ACC112 (cell line): ENCODE results near the gene PTGER4.
"Not testable (repeated sequence)": the region's sequence is repeated elsewhere in the genome, so short reads cannot be mapped to it uniquely, and the experiment has no call there.

Experiments
- H2AFZ ChIP-seq: fragments of 200-600 bp; sonication (generic); one replicate; pipeline ENCODE4 v1.6.0; 2017; ENCODE audit warnings: antibody characterized with exemption, low read length; ENCODE audit not compliant: unreplicated experiment
- H3K27ac ChIP-seq: fragments of 200-600 bp; sonication (generic); 2 replicates; pipeline ENCODE4 v1.5.1; 2014; ENCODE audit warnings: low read depth, mild to moderate bottlenecking, antibody characterized with exemption, low read length, moderate library complexity
- H3K27me3 ChIP-seq: fragments of 200-600 bp; sonication (generic); 2 replicates; pipeline ENCODE4 v1.6.1; 2014; ENCODE audit warnings: mild to moderate bottlenecking, antibody characterized with exemption, low read length, moderate library complexity, mixed read lengths; ENCODE audit not compliant: insufficient read depth
- H3K36me3 ChIP-seq: fragments of 200-600 bp; sonication (generic); 2 replicates; pipeline ENCODE4 v1.6.1; 2016; ENCODE audit warnings: mild to moderate bottlenecking, antibody characterized with exemption, low read length, moderate library complexity, mixed read lengths; ENCODE audit not compliant: insufficient read depth
- H3K4me1 ChIP-seq: fragments of 200-600 bp; sonication (generic); one replicate; pipeline ENCODE4 v1.6.1; 2016; ENCODE audit warnings: low read length, mixed read lengths; ENCODE audit not compliant: insufficient read depth, unreplicated experiment, control insufficient read depth
- H3K4me3 ChIP-seq: fragments of 200-600 bp; sonication (generic); 2 replicates; pipeline ENCODE4 v1.5.1; 2014; ENCODE audit warnings: mild to moderate bottlenecking, low read depth, low read length
- H3K79me2 ChIP-seq: fragments of 200-600 bp; sonication (generic); one replicate; pipeline ENCODE4 v1.6.0; 2016; ENCODE audit warnings: low read length; ENCODE audit not compliant: control insufficient read depth, unreplicated experiment, insufficient read depth

PTGER4 gene

DNA sequence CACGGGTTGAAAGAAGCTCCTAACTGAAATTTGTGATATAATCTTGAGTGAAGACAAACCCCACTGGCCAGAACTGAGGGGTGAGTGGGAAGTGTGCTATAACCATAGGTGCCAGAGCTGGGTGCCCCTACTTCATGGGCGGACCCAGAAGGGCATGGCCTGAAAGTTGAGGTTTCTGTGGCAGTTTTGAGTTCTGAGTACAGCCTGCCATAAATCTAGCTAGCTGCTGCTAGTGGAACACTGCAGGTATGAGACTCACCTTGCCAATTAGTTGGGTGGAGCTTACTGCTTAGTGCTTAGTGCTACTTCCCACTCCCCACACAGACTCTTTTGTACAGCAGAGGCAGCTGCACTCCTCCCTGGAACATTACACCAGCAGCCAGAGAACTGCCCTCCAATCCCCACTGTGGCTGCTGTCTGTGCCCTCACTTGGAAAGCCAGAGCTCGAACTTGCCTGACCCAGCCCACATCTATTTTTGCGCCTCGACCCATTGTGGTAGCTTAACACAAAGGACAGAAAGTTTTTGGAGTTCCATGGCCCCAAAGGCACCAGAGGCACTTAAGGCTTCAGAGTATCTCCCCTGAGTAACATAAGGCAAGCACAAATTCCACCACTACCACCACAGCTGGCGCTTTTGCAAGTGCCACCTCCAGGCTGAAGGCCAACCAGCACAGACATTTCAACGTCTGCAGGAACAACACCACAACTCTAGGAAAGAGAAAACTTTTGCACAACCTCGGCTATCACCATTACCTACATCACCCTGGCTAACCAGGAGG, 27.1 kb upstream of the PTGER4 start:
- H3K27ac ChIP-seq = no peak overlapping the region
- H3K4me1 ChIP-seq = peaks cover 4% of the 10 kb centered on the region
- no peak overlapping the region for H2AFZ ChIP-seq
- H3K27me3 ChIP-seq = no peaks in the 10 kb centered on the region
- H3K79me2 ChIP-seq = no peaks in the 10 kb centered on the region
- H3K4me3 ChIP-seq = no peak overlapping the region
- no peaks in the 10 kb centered on the region for H3K36me3 ChIP-seq

DNA sequence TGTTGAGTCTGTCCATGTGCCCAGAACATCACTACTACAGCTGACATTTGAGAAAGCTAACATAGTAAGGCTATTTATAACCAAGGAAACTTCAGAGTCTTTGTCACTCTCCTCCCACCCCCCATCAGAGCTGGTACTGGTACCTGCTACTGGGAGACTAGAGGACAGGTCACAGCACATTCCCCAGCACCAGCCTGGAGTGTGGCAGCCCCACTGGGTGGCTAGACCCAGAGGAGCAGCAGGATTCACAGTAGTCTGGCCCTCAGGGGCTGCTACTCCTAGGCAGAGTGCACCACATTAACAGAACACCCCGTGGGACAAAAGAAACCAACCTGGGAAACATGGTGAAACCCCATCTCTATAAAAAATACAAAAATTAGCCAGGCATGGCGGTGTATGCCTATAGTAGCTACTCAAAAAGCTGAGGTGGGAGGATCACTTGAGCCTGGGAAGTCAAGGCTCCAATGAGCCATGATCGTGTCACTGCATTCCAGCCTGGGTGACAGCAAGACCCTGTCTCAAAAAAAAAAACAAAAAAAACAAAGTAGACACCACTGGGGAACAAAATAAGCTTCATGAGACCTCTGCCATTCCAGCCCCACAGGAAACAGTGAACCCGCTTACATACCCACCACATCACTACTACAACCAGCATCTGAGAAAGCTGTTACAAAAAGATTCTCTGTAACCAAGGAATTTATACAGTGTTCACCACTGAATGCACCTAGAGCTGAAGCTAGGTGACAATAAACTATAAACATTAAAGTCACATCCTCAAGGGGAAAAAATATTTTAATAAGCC, 26.3 kb upstream of the PTGER4 start:
- Histone ChIP-seq H3K27ac (no peak overlapping the region), H3K36me3 (no peaks in the 10 kb centered on the region), H3K27me3 (no peaks in the 10 kb centered on the region), H3K4me3 (no peak overlapping the region; the same call in 1 of the 2 replicates), H2AFZ (no peak overlapping the region), H3K79me2 (no peaks in the 10 kb centered on the region), H3K4me1 (peaks cover 4% of the 10 kb centered on the region)

DNA sequence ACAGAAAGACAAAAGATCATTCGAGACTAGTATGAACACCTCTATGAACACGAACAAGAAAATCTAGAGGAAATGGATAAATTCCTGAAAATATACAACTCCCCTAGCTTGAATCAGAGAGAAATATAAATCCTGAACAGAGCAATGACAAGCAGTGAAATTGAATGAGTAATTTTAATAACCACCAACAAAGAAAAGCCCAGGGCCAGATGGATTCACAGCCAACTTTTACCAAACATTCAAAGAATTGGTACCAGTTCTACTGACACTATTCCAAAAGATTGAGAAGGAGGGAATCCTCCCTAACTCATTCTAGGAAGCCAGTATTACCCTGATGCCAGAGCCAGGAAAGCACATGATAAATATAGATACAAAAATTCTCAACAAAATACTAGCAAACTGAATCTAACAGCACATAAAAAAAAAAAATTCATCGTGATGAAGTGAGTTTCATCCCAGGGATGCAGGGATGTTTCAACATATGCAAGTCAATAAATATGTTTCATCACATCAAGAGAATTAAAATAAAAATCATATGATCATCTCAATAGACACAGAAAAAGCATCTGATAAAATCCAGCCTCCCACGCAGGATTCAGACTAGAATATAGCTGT, 25.2 kb upstream of the PTGER4 start:
- Histone ChIP-seq H2AFZ (peak overlapping the region; percentile 82), H3K27ac (no peak overlapping the region), H3K4me3 (peak overlapping the region; percentile 58), H3K36me3 (no peaks in the 10 kb centered on the region), H3K4me1 (peaks cover 4% of the 10 kb centered on the region), H3K27me3 (no peaks in the 10 kb centered on the region), H3K79me2 (no peaks in the 10 kb centered on the region)

DNA sequence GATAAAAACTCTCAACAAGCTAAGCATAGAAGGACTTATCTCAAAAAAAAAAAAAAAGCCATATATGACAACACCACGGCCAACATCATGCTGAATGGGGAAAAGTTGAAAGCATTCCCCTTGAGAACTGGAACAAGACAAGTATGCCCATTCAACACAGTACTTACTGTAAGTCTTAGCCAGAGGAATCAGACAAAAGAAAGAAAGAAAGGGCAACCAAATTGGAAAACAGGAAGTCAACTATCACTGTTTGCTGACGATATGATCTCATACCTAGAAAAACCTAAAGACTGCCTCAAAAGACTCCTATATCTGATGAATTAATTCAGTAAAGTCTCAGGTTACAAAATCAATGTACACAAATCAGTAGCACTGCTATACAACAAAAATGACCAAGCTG, 24.6 kb upstream of the PTGER4 start:
- H3K36me3 ChIP-seq = no peaks in the 10 kb centered on the region
- H3K4me1 ChIP-seq = peaks cover 4% of the 10 kb centered on the region
- H3K79me2 ChIP-seq = no peaks in the 10 kb centered on the region
- no peak overlapping the region for H3K27ac ChIP-seq
- H2AFZ ChIP-seq = no peak overlapping the region
- H3K27me3 ChIP-seq = no peaks in the 10 kb centered on the region
- H3K4me3 ChIP-seq = no peak overlapping the region

DNA sequence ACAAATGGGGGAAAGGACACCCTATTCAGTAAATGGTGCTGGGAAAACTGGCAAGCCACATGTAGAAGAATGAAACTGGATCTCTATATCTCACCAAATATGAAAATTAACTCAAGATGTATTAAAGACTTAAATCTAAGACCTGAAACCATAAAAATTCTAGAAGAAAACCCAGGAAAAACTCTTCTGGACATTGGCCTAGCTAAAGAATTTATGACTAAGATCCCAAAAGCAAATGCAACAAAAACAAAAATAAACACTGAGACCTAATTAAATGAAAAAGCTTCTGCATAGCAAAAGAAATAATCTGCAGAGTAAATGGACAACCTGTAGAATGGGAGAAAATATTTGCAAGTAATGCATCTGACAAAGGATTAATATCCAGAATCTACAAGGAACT, 23.6 kb upstream of the PTGER4 start:
- not testable (repeated sequence) for H3K36me3 ChIP-seq, H3K79me2 ChIP-seq, H3K27ac ChIP-seq, H3K4me3 ChIP-seq, H3K4me1 ChIP-seq, H2AFZ ChIP-seq, H3K27me3 ChIP-seq

DNA sequence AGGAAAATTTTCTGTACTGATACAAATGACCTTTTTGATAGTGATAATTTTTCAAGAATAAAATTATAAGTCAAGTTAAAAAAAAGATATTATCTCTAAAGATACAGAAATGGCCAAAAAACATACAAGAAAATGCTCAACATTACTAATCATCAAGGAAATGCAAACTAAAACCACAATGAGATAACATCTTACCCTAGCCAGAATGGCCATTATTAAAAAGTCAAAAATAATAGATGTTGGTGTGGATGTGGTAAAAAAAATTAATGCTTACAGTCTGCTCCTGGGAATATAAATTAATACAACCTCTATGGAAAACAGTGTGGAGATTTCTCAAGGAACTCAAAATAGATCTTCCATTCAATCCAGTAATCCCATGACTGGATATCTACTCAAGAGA, 22.9 kb upstream of the PTGER4 start:
- no peaks in the 10 kb centered on the region for H3K27me3 ChIP-seq
- no peaks in the 10 kb centered on the region for H3K79me2 ChIP-seq
- no peaks in the 10 kb centered on the region for H3K36me3 ChIP-seq
- no peak overlapping the region for H3K27ac ChIP-seq
- peaks cover 4% of the 10 kb centered on the region for H3K4me1 ChIP-seq
- no peak overlapping the region for H2AFZ ChIP-seq
- H3K4me3 ChIP-seq = no peak overlapping the region

DNA sequence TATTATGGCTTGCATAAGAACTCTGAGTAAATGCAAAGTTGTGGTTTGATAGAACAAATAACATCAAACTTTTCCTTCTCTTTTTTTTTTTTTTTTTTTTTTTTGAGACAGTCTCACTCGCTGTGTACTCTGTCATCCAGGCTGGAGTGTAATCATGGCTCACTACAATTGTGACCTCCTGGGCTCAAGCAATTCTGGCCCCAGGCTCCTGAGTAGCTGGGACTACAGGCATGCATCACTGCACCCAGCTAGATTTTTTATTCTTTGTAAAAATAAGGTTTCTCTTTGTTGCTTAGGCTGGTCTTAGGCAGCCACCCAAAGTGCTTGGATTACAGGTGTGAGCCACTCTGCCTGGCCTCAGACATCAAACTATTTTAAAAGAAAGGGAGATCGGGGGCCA, 19.0 kb upstream of the PTGER4 start:
- Histone ChIP-seq H3K4me3 (no peak overlapping the region), H3K27me3 (no peaks in the 10 kb centered on the region), H3K79me2 (no peaks in the 10 kb centered on the region), H3K4me1 (no peaks in the 10 kb centered on the region), H3K27ac (no peak overlapping the region), H3K36me3 (no peaks in the 10 kb centered on the region), H2AFZ (no peak overlapping the region)

DNA sequence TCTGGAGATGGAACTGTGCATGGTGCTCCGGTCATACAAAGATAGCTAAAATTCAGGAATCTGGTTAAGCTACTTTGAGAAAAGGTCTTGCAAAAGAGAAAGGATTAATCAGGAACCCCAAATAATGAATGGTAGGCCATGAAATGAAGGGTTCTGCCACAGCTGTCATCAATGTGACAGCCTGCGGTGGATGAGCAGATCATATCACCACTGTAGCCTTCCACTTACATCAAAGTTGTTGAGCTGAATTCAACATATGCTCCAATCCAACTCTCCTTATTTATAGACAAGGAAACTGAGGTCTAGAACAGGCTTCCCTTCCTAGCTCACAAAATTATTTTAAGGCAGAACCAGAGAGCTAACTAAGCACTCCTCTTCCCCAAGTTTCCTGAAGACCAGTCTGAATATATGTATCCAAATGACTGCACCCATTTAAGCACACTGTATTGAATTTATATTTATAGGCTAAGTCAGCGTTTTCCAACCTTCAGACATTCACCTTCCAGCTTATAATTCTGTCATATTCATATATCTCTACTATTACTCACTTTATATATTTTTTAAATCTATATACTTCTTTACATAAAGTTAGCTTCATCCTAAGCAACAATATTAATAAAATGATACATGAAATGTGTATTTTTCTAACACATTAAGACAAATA, 13.9 kb upstream of the PTGER4 start:
- Histone ChIP-seq H2AFZ (no peak overlapping the region), H3K36me3 (no peaks in the 10 kb centered on the region), H3K4me3 (no peak overlapping the region), H3K27ac (no peak overlapping the region), H3K4me1 (peaks cover 7% of the 10 kb centered on the region), H3K79me2 (no peaks in the 10 kb centered on the region), H3K27me3 (no peaks in the 10 kb centered on the region)

DNA sequence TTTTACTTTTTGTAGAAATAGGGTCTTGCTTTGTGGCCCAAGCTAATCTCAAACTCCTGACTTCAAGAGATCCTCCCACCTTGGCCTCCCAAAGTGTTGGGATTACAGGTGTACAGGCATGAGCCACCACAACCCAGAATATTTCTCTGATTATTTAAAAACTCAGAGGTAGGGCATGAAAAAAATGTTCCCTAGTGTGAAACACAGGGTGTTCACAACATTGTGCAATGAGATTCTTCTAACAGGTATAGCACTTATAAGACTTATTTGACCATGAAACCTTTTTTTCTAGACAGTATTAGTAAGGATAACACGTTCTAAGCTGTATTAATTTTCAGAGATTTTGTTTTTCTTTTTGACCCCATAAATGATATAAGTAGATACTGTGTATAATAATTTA, 13.1 kb upstream of the PTGER4 start:
- no peaks in the 10 kb centered on the region for H3K79me2 ChIP-seq
- peaks cover 7% of the 10 kb centered on the region for H3K4me1 ChIP-seq
- no peak overlapping the region for H3K4me3 ChIP-seq
- no peak overlapping the region for H3K27ac ChIP-seq
- no peak overlapping the region for H2AFZ ChIP-seq
- H3K27me3 ChIP-seq = no peaks in the 10 kb centered on the region
- no peaks in the 10 kb centered on the region for H3K36me3 ChIP-seq

DNA sequence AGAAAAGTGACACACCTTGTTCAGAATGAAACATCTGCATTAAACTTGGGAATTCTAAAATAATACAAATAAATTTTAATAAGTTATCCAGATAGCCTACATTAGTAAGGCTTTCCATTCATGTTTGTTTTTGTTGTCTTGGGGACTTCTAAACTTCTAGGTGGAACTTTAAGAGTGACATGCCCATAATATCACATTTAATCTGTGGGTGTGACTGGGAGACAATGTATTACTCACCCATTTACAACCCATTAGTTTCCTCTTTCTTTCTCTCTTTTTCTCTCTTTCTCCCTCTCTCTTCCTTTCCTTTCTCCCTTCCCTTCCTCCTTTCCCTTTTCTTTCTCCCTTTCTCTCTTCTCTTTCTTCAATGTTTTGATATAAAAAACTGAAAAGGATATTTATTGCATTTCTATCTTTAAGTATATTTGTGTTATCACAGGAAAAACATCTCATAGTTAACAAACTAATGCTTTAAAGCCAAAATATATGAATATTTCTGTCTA, 12.5 kb upstream of the PTGER4 start:
- Histone ChIP-seq H3K4me1 (peaks cover 7% of the 10 kb centered on the region), H3K79me2 (no peaks in the 10 kb centered on the region), H3K36me3 (no peaks in the 10 kb centered on the region), H3K4me3 (no peak overlapping the region), H3K27ac (no peak overlapping the region), H3K27me3 (no peaks in the 10 kb centered on the region), H2AFZ (no peak overlapping the region)
